ENCODE data around the gene MAG. TPM values are rescaled to one million over a fixed set of nuclear protein-coding genes. Genes with fewer than 3 reads are reported as not detected.

MAG gene
- total RNA-seq, 1 experiment from 2014 or later, result 13.4 TPM

- no peak overlapping the region for H3K27ac ChIP-seq
- TF ChIP-seq EZH2 (IDR thresholded peaks at IDR 0.05; ENCODE audit: low read depth), result no peak
- H2AFZ ChIP-seq, result no peak overlapping the region
- no peaks in the 10 kb centered on the region for H3K36me3 ChIP-seq (ENCODE audit: low read depth)
- no peak overlapping the region for H3K4me2 ChIP-seq
- H3K9me3 ChIP-seq (ENCODE audit: insufficient read depth, low read depth), result no peaks in the 10 kb centered on the region
- DNase-seq, result no peak
- intact Hi-C loops (cut with micrococcal nuclease; ENCODE audit: unreplicated experiment), result no loop called here
- no peaks in the 10 kb centered on the region for H3K79me2 ChIP-seq (ENCODE audit: low read depth)
- ChIA-PET POLR2A (ENCODE audit: unreplicated experiment) (no interaction called here), CTCF (interaction anchor here (0.5 to 0.7 kb wide), 2 partner anchors 11 to 154 kb away, joined by 6 to 9 read pairs; no protein-coding TSS in a partner anchor)
- 0 out of 2 replicates have a peak, but pooled peaks cover 3% of the 10 kb centered on the region for H3K27me3 ChIP-seq (ENCODE audit: insufficient read depth, low read depth)
- no peaks in the 10 kb centered on the region for H4K20me1 ChIP-seq (ENCODE audit: insufficient read depth)
- no peaks in the 10 kb centered on the region for H3K4me1 ChIP-seq (replicated peaks; ENCODE audit: insufficient read depth)
- H3F3A ChIP-seq (ENCODE audit: insufficient read depth, low read depth), result peaks cover 37% of the 10 kb centered on the region
- H3K4me3 ChIP-seq, result no peak overlapping the region
- no peaks in the 10 kb centered on the region for H3K9me2 ChIP-seq (ENCODE audit: insufficient read depth)
- BruUV-seq (replicated peaks), result no TSS peak
These were observed 3.2 kb downstream of the MAG start for GRCh38 chr19:35294859-35295791.

GRCh38 chr19:35295792-35296462, 4.0 kb downstream of the MAG start:
- CTCF ChIA-PET, result no interaction called here
- no peaks in the 10 kb centered on the region for H3K79me2 ChIP-seq (ENCODE audit: low read depth)
- TF ChIP-seq CTCF (conservative IDR thresholded peaks at IDR 0.05) (no peak), EZH2 (IDR thresholded peaks at IDR 0.05; ENCODE audit: low read depth) (no peak)
- H3K27me3 ChIP-seq (ENCODE audit: insufficient read depth, low read depth), result 0 out of 2 replicates have a peak, but pooled peaks cover 3% of the 10 kb centered on the region
- DNase-seq, result no peak
- H2AFZ ChIP-seq, result no peak overlapping the region
- intact Hi-C loops (cut with micrococcal nuclease; ENCODE audit: unreplicated experiment), result no loop called here
- peaks cover 37% of the 10 kb centered on the region for H3F3A ChIP-seq (ENCODE audit: insufficient read depth, low read depth)
- no peaks in the 10 kb centered on the region for H3K36me3 ChIP-seq (ENCODE audit: low read depth)
- no peak overlapping the region for H3K4me3 ChIP-seq
- no peak overlapping the region for H3K4me2 ChIP-seq
- H3K27ac ChIP-seq, result no peak overlapping the region
- H3K9me2 ChIP-seq (ENCODE audit: insufficient read depth), result no peaks in the 10 kb centered on the region
- POLR2A ChIA-PET (ENCODE audit: unreplicated experiment), result interaction anchor here (0.5 to 0.6 kb wide), 2 partner anchors 28 to 191 kb away, joined by 3 to 8 read pairs; no protein-coding TSS in a partner anchor
- no peaks in the 10 kb centered on the region for H4K20me1 ChIP-seq (ENCODE audit: insufficient read depth)
- H3K4me1 ChIP-seq (replicated peaks; ENCODE audit: insufficient read depth), result no peaks in the 10 kb centered on the region
- no TSS peak for BruUV-seq (replicated peaks)
- H3K9me3 ChIP-seq (ENCODE audit: insufficient read depth, low read depth), result no peaks in the 10 kb centered on the region

DNA sequence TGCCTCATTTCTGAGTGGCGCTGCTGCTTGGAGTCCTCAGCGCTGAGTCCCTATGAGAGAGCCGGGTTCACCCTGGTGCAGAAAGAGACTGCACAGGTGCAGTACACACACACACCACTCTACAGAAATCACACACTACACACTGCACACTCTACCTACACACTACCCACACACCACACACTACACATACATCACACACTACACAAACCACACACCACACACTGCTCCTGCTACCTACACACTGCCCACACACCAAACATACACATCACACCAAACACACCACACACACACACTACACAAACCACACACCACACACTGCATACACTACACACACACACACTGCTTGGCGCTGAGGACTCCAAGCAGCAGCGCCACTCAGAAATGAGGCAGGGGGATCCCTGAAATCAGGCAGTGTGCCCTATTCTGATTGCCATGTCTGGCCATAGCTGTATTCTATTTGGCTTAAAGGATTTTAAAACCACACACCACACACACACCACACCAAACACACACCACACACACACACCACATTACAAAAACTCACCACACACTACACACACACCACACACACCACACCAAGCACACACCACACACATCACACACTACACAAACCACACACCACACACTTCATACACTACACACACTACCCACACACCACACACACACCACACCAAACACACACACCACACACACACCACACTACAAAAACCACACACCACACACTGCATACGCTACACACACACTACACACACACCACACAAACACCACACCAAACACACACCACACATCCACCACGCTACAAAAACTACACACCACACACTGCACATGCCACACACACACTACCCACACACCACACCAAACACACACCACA, 4.9 kb downstream of the MAG start:
- H3K79me2 ChIP-seq (ENCODE audit: low read depth), result no peaks in the 10 kb centered on the region

More for the DNA sequence above, 4.9 kb downstream of the MAG start:
- TF ChIP-seq CTCF (conservative IDR thresholded peaks at IDR 0.05) (no peak), EZH2 (IDR thresholded peaks at IDR 0.05; ENCODE audit: low read depth) (no peak)
- Histone ChIP-seq H3K4me1 (replicated peaks; ENCODE audit: insufficient read depth) (no peaks in the 10 kb centered on the region), H3K27ac (no peak overlapping the region), H3K9me3 (ENCODE audit: insufficient read depth, low read depth) (no peaks in the 10 kb centered on the region), H3K9me2 (ENCODE audit: insufficient read depth) (no peaks in the 10 kb centered on the region), H4K20me1 (ENCODE audit: insufficient read depth) (no peaks in the 10 kb centered on the region), H3K4me3 (no peak overlapping the region), H3K27me3 (ENCODE audit: insufficient read depth, low read depth) (0 out of 2 replicates have a peak, but pooled peaks cover 3% of the 10 kb centered on the region), H2AFZ (no peak overlapping the region), H3K36me3 (ENCODE audit: low read depth) (no peaks in the 10 kb centered on the region), H3K4me2 (no peak overlapping the region), H3F3A (ENCODE audit: insufficient read depth, low read depth) (peaks cover 37% of the 10 kb centered on the region)
- DNase-seq, result no peak
- no TSS peak for BruUV-seq (replicated peaks)
- intact Hi-C loops (cut with micrococcal nuclease; ENCODE audit: unreplicated experiment), result no loop called here
- ChIA-PET CTCF (no interaction called here), POLR2A (ENCODE audit: unreplicated experiment) (interaction anchor here (0.6 kb wide), 1 partner anchor 29 kb away, joined by 8 read pairs; no protein-coding TSS in a partner anchor)

Measured in PC-9 (cell line).